Fibroblast of lung (primary cell): ENCODE results near the gene RNF128. TPM values are rescaled to one million over a fixed set of nuclear protein-coding genes. Genes with fewer than 3 reads are reported as not detected.

Experiments used
- DNase-seq, 2 donors: peaks; one replicate each; pipeline versions ENCODE4 v3.0.0 to v3.0.0-alpha.2; 2010; ENCODE audit warnings: low read depth in 2 of 2
- H2AFZ ChIP-seq: 2 replicates; pipeline ENCODE4 v1.5.1; 2012; ENCODE audit warnings: low read length, control low read depth, inconsistent platforms
- H3K27ac ChIP-seq: 2 replicates; pipeline ENCODE4 v1.5.1; 2011; ENCODE audit warnings: low read length, control low read depth; ENCODE audit not compliant: insufficient read depth
- H3K27me3 ChIP-seq: 2 replicates; pipeline ENCODE4 v1.5.1; 2011; ENCODE audit warnings: mild to moderate bottlenecking, low read length; ENCODE audit not compliant: control insufficient read depth, insufficient read depth
- H3K36me3 ChIP-seq: 2 replicates; pipeline ENCODE4 v1.5.1; 2011; ENCODE audit warnings: low read length; ENCODE audit not compliant: control insufficient read depth, insufficient read depth
- H3K4me1 ChIP-seq: 2 replicates; pipeline ENCODE4 v1.5.1; 2011; ENCODE audit warnings: low read length; ENCODE audit not compliant: control insufficient read depth, insufficient read depth; ENCODE audit errors: extremely low read depth
- H3K4me2 ChIP-seq: 2 replicates; pipeline ENCODE4 v1.5.1; 2011; ENCODE audit warnings: low read length, control low read depth; ENCODE audit not compliant: insufficient read depth; ENCODE audit errors: extremely low read depth
- H3K4me3 ChIP-seq, 4 experiments: fragments of 200-600 bp in 1 of 4; sonication (generic) in 1 of 4; replicated peaks in 1 of 4; 2 replicates each; pipeline ENCODE4 v1.5.1; 2011 to 2016; ENCODE audit warnings: low read length in 4 of 4, low read depth in 3 of 4, mild to moderate bottlenecking in 3 of 4, control low read depth in 2 of 4, inconsistent platforms in 1 of 4, mixed read lengths in 1 of 4; ENCODE audit not compliant: insufficient read depth in 1 of 4; ENCODE audit errors: control extremely low read depth in 1 of 4
- H3K79me2 ChIP-seq: 2 replicates; pipeline ENCODE4 v1.5.1; 2012; ENCODE audit warnings: mild to moderate bottlenecking, low read length, inconsistent platforms; ENCODE audit not compliant: control insufficient read depth, insufficient read depth
- H3K9ac ChIP-seq: 2 replicates; pipeline ENCODE4 v1.5.1; 2011; ENCODE audit warnings: mild to moderate bottlenecking, low read length, control low read depth; ENCODE audit not compliant: insufficient read depth
- H3K9me3 ChIP-seq: 2 replicates; pipeline ENCODE4 v1.5.1; 2012; ENCODE audit warnings: low read depth, low read length; ENCODE audit not compliant: control insufficient read depth, insufficient read depth
- H4K20me1 ChIP-seq: 2 replicates; pipeline ENCODE4 v1.5.1; 2011; ENCODE audit warnings: low read length; ENCODE audit not compliant: control insufficient read depth, insufficient read depth; ENCODE audit errors: extremely low read depth
- EZH2 ChIP-seq: IDR thresholded peaks from 2 replicates; pipeline ENCODE4 v1.5.1; 2012; ENCODE audit warnings: low read length, control low read depth, mild to moderate bottlenecking; ENCODE audit errors: missing control alignments
- polyA plus RNA-seq, 2 donors: library from polyadenylated mRNA; depleted of rRNA in 1 of 2; stranded (reverse) in 1 of 2; unstranded in 1 of 2; fragments of >200 nt; gene quantifications; 2 replicates each; pipeline ENCODE4 v1.2.1, GENCODE V29; 2011 to 2012; ENCODE audit warnings: missing spikeins in 1 of 2
- total RNA-seq: library from RNA; depleted of rRNA; stranded (reverse); fragments of >200 nt; gene quantifications from 2 replicates; pipeline ENCODE4 v1.2.1, GENCODE V29; 2014
- TF ChIP-seq, protein P1 (sequence below), 2 donors: IDR thresholded peaks in 1 of 2; conservative IDR thresholded peaks in 1 of 2; 1 replicate in 1 of 2; 2 replicates in 1 of 2; pipeline ENCODE4 v1.5.1; 2011 to 2012; ENCODE audit warnings: low read length in 2 of 2, control low read depth in 1 of 2, inconsistent platforms in 1 of 2, low read depth in 1 of 2, mild to moderate bottlenecking in 1 of 2

The RNF128 gene
- total and polyA plus RNA-seq, 2 donors (not counting 1 experiment from before 2014, with no cell fraction given): 0.74 to 8.1 TPM

DNA sequence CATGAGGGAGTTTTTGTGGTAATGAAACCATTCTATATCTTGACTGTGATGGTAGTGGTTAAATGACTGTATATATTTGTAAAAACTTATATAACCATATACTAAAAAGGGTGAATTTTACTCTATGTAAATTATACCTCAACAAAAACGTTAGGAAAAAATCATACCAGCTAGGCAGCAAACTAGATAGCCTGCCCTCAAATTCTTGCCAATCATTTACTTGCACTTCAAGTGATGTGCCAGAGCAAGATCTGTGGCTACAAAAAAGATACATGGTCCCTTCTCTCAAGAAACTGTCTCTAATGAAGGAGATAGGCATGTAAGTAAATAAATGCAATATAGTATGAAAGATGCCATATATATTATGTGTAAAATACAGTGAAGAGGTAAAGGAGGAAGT, 10.0 kb upstream of the RNF128 start:
- TF ChIP-seq, protein P1, sequence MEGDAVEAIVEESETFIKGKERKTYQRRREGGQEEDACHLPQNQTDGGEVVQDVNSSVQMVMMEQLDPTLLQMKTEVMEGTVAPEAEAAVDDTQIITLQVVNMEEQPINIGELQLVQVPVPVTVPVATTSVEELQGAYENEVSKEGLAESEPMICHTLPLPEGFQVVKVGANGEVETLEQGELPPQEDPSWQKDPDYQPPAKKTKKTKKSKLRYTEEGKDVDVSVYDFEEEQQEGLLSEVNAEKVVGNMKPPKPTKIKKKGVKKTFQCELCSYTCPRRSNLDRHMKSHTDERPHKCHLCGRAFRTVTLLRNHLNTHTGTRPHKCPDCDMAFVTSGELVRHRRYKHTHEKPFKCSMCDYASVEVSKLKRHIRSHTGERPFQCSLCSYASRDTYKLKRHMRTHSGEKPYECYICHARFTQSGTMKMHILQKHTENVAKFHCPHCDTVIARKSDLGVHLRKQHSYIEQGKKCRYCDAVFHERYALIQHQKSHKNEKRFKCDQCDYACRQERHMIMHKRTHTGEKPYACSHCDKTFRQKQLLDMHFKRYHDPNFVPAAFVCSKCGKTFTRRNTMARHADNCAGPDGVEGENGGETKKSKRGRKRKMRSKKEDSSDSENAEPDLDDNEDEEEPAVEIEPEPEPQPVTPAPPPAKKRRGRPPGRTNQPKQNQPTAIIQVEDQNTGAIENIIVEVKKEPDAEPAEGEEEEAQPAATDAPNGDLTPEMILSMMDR (conservative IDR thresholded peaks at IDR 0.05 in 1 of 2, IDR thresholded peaks at IDR 0.05 in 1 of 2; ENCODE audit: low read depth in 1 of 2, low read length in 2 of 2): no peak
- no peak for TF ChIP-seq EZH2
- H2AFZ ChIP-seq: no peak overlapping the region

DNA sequence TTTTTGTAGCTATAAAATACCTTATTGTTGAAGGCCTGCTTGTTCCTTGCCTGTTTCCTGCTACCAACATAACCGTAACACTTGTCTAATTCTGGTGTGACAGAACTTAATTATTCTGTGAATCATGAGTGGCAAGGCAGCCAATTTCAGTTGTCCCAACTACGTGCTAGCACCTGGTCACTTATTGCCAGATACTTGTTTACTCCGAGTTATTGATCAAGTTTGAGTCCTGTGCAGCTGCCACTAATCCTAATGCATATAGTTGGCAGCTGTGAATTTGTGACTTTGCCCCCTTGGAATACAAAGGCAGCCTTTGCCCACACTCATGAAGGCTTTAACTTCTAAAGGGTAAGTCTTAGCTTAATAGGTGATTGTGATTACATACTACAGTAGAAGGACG, 7.8 kb upstream of the RNF128 start:
- Histone ChIP-seq H3K27me3 (no peaks in the 10 kb centered on the region), H3K36me3 (no peaks in the 10 kb centered on the region), H3K79me2 (no peaks in the 10 kb centered on the region), H3K9me3 (no peaks in the 10 kb centered on the region), H3K27ac (no peak overlapping the region), H3K4me1 (no peaks in the 10 kb centered on the region), H3K9ac (no peak overlapping the region), H3K4me3 (no peak overlapping the region), H2AFZ (no peak overlapping the region), H4K20me1 (no peaks in the 10 kb centered on the region), H3K4me2 (no peak overlapping the region)
- no peak for TF ChIP-seq EZH2
- TF ChIP-seq, protein P1 (conservative IDR thresholded peaks at IDR 0.05 in 1 of 2, IDR thresholded peaks at IDR 0.05 in 1 of 2; ENCODE audit: low read depth in 1 of 2, low read length in 2 of 2): no peak
- DNase-seq: no peak

More for the DNA sequence above, 10.0 kb upstream of the RNF128 start:
- Histone ChIP-seq H3K27ac (no peak overlapping the region), H3K36me3 (no peaks in the 10 kb centered on the region), H3K4me2 (no peak overlapping the region), H3K4me3 (no peak overlapping the region), H4K20me1 (no peaks in the 10 kb centered on the region), H3K4me1 (no peaks in the 10 kb centered on the region), H3K79me2 (no peaks in the 10 kb centered on the region), H3K9me3 (no peaks in the 10 kb centered on the region), H3K27me3 (no peaks in the 10 kb centered on the region), H3K9ac (no peak overlapping the region)
- DNase-seq: no peak

DNA sequence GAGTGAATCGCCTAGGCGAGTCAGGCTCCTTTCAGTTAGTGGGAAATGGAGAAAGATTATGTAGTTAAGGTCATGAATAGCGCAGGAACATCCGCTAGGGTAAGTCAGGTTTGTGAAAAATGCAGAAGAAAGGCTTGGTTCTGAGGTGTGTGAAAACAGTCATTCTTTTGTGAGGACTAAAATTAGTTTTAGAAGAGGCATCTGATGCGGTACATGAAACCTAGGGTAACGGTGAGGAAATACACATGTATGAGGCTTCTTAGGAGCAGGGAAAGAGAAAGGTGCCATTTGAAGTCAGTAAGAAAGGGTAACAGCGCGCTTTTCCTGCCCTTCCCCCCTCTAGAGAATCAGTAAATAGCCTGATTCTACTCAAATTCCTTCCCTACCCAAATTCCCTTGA, 570 bp upstream of the RNF128 start:
- H3K4me2 ChIP-seq: peak overlapping the region; percentile 77
- no peaks in the 10 kb centered on the region for H3K79me2 ChIP-seq
- peak overlapping the region; percentile 64 for H2AFZ ChIP-seq
- H3K9me3 ChIP-seq: no peaks in the 10 kb centered on the region
- H3K9ac ChIP-seq: no peak overlapping the region
- TF ChIP-seq, protein P1 (conservative IDR thresholded peaks at IDR 0.05 in 1 of 2, IDR thresholded peaks at IDR 0.05 in 1 of 2; ENCODE audit: low read depth in 1 of 2, low read length in 2 of 2): no peak
- TF ChIP-seq EZH2: no peak
- no peaks in the 10 kb centered on the region for H3K36me3 ChIP-seq
- H3K27me3 ChIP-seq: no peaks in the 10 kb centered on the region
- H3K27ac ChIP-seq: no peak overlapping the region
- peak overlapping the region; percentile 52 to 68 (median 54) for H3K4me3 ChIP-seq
- H4K20me1 ChIP-seq: no peaks in the 10 kb centered on the region
- peak; percentile 9 to 11 for DNase-seq
- no peaks in the 10 kb centered on the region for H3K4me1 ChIP-seq
